GM18870 (cell line): ENCODE data around the gene PLEKHA6.

ENCODE experiments used
- ATAC-seq: cut with Tn5 transposase; IDR thresholded peaks from one replicate; pipeline ENCODE4 v1.9.1; 2021; ENCODE audit warnings: moderate library complexity; ENCODE audit not compliant: unreplicated experiment

Gene PLEKHA6

GRCh38 chr1:204194080-204194479 lies 165.6 kb downstream of the PLEKHA6 start:
- ATAC-seq: no peak

- no peak for ATAC-seq
These were observed 167.0 kb downstream of the PLEKHA6 start for GRCh38 chr1:204192589-204193352.

- no peak for ATAC-seq
These were observed 167.7 kb downstream of the PLEKHA6 start for GRCh38 chr1:204192046-204192445.

GRCh38 chr1:204191456-204191855 lies 168.3 kb downstream of the PLEKHA6 start:
- no peak for ATAC-seq

GRCh38 chr1:204190212-204191211 lies 169.2 kb downstream of the PLEKHA6 start:
- ATAC-seq: no peak

- no peak for ATAC-seq
These were observed 170.6 kb downstream of the PLEKHA6 start for GRCh38 chr1:204188959-204189639.

GRCh38 chr1:204186597-204186996 lies 173.1 kb downstream of the PLEKHA6 start:
- ATAC-seq: no peak

GRCh38 chr1:204181116-204181515 lies 178.6 kb downstream of the PLEKHA6 start:
- no peak for ATAC-seq

GRCh38 chr1:204180133-204180532 lies 179.6 kb downstream of the PLEKHA6 start:
- ATAC-seq: no peak

- no peak for ATAC-seq
These were observed 181.0 kb downstream of the PLEKHA6 start for GRCh38 chr1:204178487-204179281.

GRCh38 chr1:204177133-204177532 lies 182.6 kb downstream of the PLEKHA6 start:
- ATAC-seq: no peak

GRCh38 chr1:204176049-204176448 lies 183.7 kb downstream of the PLEKHA6 start:
- ATAC-seq: no peak

GRCh38 chr1:204174958-204175357 lies 184.8 kb downstream of the PLEKHA6 start:
- ATAC-seq: no peak

- no peak for ATAC-seq
These were observed 187.2 kb downstream of the PLEKHA6 start for GRCh38 chr1:204172404-204173029.

GRCh38 chr1:204171751-204172178 lies 188.0 kb downstream of the PLEKHA6 start:
- no peak for ATAC-seq

GRCh38 chr1:204170494-204171155 lies 189.1 kb downstream of the PLEKHA6 start:
- no peak for ATAC-seq

- no peak for ATAC-seq
These were observed 189.9 kb downstream of the PLEKHA6 start for GRCh38 chr1:204169858-204170257.
